NCI-H1436 treated with DMSO at 0.1 percent for 48 hours (cell line): ENCODE results near the gene SPACA4.

Experiments
- DNase-seq: peaks from one replicate; lab custom pipeline; 2025; lab: John Stamatoyannopoulos, UW

The SPACA4 gene

DNA sequence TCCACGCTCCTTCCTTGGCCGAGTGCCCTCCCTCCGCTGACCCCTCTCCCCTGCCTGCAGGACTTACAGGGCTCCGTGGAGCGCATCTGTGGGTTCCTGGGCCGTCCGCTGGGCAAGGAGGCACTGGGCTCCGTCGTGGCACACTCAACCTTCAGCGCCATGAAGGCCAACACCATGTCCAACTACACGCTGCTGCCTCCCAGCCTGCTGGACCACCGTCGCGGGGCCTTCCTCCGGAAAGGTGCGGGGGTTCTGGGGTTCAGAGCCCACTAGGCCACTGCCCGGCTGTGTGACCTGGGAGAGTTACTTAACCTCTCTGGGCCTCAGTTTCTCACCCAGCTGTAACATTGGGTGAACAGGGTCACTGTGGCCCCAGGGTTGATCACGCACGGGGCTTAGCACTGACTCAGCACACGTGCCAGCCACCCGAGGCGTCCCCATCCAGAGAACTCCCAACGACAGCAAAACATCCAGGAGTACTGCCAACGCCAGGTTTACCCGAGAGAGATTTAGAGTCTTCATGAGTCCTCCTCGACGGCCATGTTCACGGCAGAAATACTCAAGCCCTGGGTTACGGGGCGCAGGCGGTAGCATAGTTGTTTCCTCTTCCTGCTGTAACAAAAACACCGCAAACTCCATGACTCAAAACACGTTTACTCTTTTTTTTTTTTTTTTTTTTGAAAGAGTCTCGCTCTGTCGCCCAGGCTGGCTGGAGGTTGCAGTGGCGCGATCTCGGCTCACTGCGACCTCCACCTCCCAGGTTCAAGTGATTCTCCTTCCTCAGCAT, 9.7 kb upstream of the SPACA4 start:
- DNase-seq, result no peak

- DNase-seq, result no peak
Observed at GRCh38 chr19:48598996-48599700, 7.4 kb upstream of the SPACA4 start.

- DNase-seq, result no peak
Observed at GRCh38 chr19:48600679-48601417, 5.7 kb upstream of the SPACA4 start.

DNA sequence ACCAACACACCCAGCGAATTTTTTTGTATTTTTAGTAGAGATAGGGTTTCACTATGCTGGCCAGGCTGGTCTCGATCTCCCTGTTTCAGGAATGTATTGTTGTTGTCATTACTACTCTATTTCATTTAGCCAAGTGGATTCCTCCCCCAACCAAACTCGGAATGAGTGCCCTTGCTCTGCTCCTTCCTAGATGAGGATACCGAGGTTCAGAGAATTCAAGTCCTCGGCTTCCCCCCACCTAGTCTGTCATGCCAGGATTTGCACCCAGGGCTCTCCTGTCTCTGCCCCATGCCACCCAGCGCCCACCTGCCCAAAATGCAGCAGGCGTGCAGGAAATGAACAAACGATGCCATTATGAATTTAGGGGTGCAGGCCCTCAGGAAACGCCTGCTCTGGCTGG, 3.5 kb upstream of the SPACA4 start:
- DNase-seq, result no peak

DNA sequence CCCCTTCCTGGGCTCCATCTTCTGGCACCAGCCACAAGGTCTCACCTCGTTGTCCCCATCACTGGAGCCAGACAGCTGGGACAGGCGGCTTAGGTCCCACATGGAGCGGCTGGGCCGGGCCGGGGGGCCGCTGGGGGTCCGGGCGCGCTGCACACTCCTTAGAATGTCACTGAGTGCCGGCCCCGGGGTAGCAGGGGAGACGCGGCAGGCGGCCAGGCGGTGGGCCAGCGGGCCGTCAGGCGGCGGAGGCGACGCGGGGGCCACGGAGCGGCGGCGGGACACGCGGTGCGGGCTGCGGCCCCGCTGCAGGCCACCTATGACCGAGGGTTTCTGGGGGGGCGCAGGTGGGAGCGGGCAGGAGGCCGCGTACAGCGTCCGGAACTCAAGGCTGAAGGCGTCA, 3.1 kb upstream of the SPACA4 start:
- no peak for DNase-seq

DNA sequence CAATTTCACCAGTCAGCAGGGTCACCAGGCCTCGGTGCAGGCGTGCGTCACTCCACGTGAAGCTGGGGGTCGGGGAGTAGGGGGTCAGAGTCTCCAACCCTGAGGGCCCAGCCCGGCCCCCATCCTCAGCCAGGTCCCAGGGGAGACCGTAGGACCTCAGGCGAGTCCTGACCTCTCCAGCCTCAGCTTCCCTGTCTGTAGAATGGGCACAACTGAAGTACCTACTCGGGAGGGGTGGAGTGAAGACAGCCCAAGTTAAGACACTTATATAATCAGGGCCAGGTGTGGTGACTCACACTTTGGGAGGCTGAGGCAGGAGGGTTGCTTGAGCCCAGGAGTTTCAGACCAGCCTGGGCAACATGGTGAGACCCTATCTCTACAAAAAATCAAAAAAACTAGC, 2.7 kb upstream of the SPACA4 start:
- DNase-seq, result no peak

DNA sequence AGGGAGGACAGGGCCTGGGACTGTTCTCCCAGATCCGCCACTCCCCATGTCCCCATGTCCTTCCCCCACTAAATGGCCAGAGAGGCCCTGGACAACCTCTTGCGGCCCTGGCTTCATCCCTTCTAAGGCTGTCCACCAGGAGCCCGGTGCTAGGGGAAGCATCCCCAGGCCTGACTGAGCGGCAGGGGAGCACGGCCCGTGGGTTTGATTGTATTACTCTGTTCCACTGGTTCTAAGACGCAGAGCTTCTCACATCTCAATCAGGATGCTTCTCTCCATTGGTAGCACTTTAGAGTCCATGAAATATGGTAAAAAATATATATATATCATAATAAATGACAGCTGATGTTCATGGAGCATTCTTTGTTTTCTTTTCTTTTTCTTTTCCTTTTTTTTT, 815 bp downstream of the SPACA4 start:
- DNase-seq, result no peak

- no peak for DNase-seq
Observed at GRCh38 chr19:48608798-48609263, 2.3 kb downstream of the SPACA4 start.

DNA sequence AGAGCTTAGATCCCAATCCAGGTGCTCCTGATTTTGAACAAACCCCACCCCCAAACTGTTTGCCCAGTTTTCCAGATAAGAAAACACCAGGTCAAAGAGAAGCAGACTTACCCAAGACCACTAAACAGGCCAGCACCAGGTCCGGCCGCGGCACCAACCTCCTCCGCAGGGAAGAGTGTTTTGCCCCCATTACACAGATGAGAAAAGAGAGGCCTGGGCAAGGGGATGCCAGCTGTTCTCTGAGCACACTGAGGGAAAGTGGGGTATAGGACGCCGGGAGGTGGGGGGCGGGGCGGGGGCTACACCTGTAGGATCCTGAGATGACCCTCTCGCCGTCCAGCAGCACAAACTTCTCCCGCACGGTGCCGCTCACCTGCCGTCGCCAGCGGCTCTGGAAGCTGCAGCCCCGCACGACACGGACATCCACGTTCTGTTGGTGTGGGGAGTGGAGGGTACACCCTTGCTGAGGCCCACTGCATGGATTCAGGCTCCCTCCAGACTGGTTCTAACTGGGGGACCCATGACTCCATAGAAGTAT, 3.1 kb downstream of the SPACA4 start:
- no peak for DNase-seq

DNA sequence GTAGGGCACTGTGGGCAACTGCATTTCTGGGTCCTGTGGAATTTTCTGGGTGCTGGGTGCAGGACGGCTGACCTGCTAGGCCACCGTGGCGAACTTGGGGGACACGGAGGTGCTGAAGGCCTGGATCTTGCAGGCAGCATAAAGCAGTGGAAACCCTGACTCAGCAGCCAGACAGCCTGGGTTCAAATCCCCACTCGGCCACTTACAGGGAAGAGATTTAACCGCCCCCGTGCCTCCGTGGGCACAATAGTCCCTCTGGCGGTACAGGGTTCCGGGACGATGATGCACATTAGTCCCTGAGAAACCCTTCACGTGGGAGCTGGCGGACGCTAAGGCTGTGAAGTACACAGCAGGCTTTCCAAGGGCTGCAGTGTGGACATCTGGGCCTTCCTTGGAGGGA, 5.3 kb downstream of the SPACA4 start:
- DNase-seq, result no peak

DNA sequence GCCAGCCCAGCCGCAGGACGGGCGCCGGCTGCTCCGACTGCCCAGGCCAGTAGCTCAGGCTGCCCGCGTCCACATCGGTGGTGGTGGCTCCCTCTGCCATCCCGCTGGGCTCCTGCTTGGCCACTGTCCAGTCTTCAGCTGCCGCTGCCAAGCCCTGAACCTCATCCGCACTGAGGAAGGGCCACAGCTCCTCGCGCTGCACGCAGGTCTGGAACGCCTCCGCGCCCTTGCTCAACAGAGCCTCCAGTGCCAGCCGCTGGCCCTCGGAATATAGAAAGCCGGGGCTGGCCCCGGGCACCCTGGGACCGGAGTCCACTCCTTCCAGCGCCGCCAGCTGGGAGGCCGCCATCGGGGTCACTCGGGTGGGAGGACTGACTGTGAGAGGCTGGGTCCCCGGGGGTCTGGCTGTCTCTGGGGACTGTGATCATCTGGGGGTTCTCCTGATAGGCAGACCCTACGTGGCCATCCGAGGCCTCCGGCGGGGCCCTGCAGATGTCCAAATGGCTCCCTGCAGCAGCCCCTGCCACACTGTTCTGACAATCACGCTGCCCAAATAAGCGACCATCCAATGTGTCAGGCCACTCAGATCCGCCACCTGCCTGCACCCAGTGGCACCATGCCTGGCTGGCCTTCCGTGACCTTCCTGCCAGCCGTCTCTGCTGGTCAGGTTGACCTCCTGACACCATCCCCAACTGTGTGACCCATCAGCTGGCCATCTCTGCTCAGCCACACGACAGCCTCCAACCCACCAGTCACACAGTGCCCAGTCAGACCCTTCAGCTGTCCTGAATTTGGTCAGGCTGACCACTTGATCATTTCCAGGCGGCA, 6.7 kb downstream of the SPACA4 start:
- no peak for DNase-seq

DNA sequence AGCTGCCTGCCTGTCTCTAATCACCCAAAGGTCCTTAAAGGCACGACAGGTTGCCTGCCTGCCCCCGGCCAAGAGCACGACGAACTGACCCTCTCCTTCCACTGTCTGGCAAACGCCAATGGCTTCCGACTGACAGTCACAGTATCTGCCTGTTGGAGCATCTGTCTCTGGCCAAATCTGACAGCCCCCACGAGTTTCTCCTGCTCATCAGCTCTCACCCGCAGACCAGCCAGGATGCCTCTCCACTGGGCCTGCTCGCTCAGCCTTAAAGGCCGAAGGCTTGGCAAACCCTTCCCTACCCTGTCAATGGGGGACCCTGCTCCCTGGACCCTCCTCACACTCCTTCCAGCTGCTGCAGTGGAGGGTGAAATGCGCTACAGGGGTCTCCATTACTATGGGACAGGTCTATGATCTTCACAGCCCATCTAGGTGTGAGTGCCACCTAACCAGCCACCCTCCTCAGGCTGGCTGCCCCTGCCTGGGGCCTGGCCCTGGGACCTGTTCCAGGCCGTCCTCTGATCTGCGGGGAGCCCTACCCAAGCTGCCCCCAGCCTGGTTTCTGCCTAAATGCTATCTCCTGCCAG, 7.4 kb downstream of the SPACA4 start:
- no peak for DNase-seq

- DNase-seq, result no peak
Observed at GRCh38 chr19:48614436-48615230, 8.1 kb downstream of the SPACA4 start, which contains the start of gene FAM83E. Gene FAM83E, minus strand, starts transcription at chr19:48615076. Its CDS starts 1,704 bp downstream, at chr19:48613372.

GRCh38 chr19:48615231-48616040, 8.9 kb downstream of the SPACA4 start:
- DNase-seq, result no peak

DNA sequence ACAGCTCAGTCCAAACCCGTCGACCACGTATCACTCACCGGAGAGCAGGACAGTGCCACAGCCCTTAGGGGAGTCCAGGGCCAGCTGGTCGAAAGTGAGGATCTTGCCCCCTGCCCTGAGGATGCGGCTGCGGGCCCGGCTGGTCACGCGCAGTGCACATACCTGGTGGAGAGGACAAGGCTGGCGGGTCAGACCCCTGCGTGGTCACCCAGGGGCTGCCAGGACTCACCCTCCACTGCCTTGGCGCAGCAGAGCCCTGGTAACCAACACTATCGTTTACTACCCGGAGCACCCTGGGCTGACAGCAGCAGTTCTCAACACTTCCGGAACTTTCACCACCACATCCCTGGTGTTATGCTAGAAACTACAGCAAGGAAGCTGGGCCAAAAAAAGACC, 9.5 kb downstream of the SPACA4 start:
- no peak for DNase-seq

GRCh38 chr19:48616491-48617056, 10.0 kb downstream of the SPACA4 start:
- no peak for DNase-seq

GRCh38 chr19:48617146-48617937, 10.8 kb downstream of the SPACA4 start:
- DNase-seq, result no peak

DNA sequence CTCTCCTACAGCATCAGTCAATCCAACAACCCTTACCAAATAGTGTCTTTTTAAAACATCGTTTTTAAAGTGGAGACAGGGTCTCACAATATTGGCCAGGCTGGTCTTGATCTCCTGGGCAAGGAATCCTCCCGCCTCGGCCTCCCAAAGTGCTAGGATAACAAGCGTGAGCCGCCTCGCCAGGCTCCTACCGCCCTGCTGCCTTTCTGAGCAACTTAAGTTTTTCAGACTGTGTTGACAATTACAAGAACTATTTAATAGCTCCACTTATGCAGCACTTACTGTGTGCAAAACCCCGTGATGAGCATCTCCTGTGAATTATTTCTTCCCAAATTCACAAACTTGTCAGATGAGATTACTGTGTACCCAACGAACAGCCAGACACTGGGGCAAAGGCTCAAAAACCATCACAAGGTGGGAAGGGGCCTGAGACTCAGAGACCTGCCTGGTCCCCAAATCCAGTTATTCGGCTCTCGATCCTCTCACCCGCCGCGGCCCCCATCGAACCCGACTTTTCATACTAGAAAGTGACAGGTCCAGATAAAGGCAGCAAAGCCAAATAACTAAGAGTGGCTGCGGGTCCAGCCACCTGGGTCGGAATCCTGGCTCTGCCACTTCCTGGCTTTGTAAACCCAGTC, 11.9 kb downstream of the SPACA4 start:
- no peak for DNase-seq
